Peyer's patch (tissue), 4 donors: ENCODE data around the gene SDHB.

ENCODE experiments used
- CTCF ChIP-seq, 6 experiments: fragments of 450-650 bp in 4 of 6; fragments of 200-600 bp in 2 of 6; sonication (generic) in 1 of 6; IDR thresholded peaks; one replicate each; pipeline ENCODE4 v1.5.1; 2017 to 2019; ENCODE audit warnings: antibody characterized with exemption in 6 of 6, mild to moderate bottlenecking in 3 of 6, moderate library complexity in 1 of 6
- POLR2A ChIP-seq, 2 donors: fragments of 450-650 bp; IDR thresholded peaks; one replicate each; pipeline ENCODE4 v1.5.1; 2017; ENCODE audit warnings: antibody characterized with exemption in 2 of 2, mild to moderate bottlenecking in 2 of 2, moderate library complexity in 2 of 2

GRCh38 chr1:17028662-17029188, 25.1 kb downstream of the SDHB start:
- TF ChIP-seq CTCF (IDR thresholded peaks at IDR 0.05): no peak
- no peak for TF ChIP-seq POLR2A (IDR thresholded peaks at IDR 0.05)
